Activated CD4-positive, CD25-positive, alpha-beta regulatory T cell treated with anti-CD3 and anti-CD28 coated beads, Interleukin-2, amount 50 U/mL, for 72 hours (primary cell): Measurements from ENCODE around the gene RARRES2.
"Not testable (repeated sequence)": the region's sequence is repeated elsewhere in the genome, so short reads cannot be mapped to it uniquely, and the experiment has no call there.

Experiments
- DNase-seq: peaks from one replicate; pipeline ENCODE4 v3.0.0; 2021

RARRES2 gene

DNA sequence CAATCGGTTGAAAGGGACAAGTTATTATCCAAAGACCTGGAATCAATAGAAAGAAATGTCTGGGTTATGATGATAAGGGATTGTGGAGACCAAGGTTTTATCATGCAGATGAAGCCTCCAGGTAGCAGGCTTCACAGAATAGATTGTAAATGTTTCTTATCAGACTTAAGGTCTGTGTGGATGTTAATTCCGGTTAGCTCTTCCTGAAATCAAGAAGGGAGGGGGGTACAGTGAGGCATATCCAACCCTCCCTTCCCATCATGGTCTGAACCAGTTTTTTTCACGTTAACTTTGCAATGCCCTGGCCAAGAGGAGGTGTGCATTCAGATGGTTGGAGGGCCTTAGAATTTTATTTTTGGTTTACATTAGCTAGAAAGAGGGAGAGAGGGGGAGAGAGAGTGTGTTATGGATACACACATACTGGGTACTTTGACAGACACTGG is 28.0 kb downstream of the RARRES2 start:
- DNase-seq: no peak

DNA sequence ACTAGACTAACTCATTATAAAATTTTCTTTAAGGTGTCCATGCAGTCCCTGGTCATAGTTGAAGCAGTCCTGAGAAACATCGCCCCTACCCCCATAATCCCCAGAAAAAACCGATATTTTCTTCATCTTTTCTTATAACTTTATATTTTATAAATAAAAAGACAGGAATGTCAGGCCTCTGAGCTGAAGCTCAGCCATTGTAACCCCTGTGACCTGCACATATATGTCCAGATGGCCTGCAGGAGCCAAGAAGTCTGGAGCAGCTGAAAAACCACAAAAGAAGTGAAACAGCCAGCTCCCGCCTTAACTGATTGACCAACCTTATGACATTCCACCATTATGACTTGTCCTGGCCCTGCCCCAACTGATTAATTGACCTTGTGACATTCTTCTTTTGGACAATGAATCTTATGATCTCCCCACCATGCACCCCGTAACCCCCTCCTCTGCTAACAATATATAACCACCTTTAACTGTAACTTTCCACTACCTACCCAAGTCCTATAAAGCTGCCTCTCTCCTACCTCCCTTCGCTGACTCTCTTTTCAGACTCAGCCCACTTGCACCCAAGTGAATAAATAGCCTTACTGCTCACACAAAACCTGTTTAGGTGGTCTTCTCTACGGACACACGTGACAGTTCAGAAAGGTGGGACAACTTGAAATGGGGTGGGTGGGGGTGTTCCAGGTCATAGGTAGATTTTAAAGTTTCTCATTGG is 28.6 kb downstream of the RARRES2 start:
- not testable (repeated sequence) for DNase-seq

DNA sequence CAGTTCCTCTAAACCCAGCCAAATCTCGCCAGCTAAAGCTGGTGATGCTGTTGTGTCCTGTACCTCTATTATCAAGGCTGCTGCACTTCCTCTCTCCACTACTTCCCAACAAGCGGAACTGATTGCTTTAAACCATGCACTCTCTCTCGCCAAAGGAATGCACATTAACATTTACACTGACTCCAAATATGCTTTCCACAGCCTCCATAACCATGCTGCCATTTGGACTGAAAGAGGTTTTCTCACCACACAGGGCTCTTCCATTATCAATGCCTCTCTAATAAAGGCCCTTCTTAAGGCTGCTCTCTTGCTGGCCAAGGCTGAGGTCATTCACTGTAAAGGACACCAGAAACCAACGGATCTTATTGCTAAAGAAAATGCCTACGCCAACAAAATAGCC is 29.7 kb downstream of the RARRES2 start:
- no peak for DNase-seq

- no peak for DNase-seq
Measured at GRCh38 chr7:150311146-150311545, 30.3 kb downstream of the RARRES2 start.

DNA sequence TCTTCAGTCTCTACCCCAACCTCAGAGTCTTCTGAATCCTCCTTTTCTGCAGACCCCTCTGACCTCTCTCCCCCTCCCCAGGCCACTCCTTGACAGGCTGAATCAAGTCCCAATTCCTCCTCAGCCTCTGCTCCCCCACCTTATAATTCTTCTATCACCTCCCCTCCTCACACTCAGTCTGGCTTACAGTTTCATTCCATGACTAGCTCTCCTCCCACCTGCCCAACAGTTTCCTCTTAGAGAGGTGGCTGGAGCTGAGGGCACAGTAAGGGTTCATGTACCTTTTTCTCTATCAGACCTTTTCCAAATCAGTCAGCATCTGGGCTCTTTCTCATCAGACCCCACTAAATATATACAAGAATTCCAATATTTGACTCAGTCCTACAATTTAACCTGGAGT is 32.9 kb downstream of the RARRES2 start:
- DNase-seq: no peak

DNA sequence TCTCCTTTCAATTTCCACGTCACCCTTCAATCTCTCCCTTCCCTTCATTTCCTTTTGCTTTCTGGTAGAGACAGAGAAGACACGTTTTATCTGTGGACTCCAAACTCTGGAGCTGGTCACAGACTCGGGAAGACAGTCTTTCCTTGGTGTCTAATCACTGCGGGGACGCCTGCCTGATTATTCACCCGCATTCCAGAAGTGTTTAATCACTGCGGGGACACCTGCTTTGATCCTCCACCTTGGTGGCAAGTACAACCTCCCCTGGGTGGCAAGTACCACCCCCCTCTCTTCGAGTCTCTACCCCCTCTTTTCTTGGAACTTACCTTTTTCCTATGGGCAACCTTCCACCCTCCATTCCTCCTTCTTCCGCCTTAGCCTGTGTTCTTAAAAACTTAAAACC is 33.5 kb downstream of the RARRES2 start:
- no peak for DNase-seq

GRCh38 chr7:150307129-150307528 is 34.3 kb downstream of the RARRES2 start:
- no peak for DNase-seq

- not testable (repeated sequence) for DNase-seq
Measured at GRCh38 chr7:150306377-150306776, 35.1 kb downstream of the RARRES2 start.

GRCh38 chr7:150305903-150306284 is 35.5 kb downstream of the RARRES2 start:
- not testable (repeated sequence) for DNase-seq

DNA sequence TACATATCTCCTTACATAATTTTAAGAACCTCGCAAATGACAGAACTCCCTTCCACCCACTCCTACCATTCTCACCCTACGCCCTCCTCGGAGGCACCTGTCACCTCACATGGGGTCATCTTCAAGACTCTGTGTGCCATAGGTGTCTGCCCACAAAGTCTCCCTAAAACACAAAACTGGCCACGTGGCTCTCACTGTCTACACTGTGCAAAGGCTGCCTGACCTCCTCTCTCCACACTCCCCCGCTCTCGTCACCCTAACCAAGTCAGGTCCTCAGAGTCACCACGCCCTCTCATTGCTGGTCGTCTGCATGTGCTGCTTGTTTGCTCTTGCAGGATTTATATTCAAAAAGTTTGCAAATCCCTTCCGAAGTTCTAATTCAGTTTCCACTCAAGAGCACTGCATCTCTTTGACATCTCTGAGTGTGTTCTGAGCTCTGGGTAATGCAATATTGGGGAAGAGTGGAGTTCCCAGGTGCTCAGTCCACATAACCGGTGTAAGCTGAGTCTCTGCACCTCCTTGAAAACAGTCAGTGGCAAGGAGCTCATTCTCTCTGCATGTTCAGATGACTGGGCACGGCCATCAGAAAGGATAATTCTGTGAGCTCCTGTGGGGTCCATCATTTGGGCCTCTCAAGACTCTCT is 36.0 kb downstream of the RARRES2 start:
- not testable (repeated sequence) for DNase-seq

GRCh38 chr7:150304499-150305258 is 36.8 kb downstream of the RARRES2 start:
- not testable (repeated sequence) for DNase-seq

DNA sequence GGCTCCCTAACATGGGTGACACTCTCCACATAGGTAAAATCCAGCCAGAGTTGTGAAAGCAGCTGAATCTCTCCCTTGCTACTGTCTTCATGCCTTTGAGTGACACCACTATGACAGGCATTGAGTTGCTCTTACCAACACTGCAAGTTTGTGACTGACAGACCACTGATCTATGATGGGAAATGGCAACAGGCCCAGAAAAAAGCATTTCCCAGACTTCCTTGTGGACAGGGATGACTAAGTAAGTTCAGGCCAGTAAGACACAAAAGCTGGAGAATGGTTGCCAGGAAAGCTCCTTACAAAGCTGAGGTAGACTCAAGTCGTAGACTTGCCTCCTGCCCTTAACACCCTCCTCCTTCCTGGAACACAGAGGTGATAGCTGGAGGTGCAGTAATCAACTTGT is 38.5 kb downstream of the RARRES2 start:
- not testable (repeated sequence) for DNase-seq

DNA sequence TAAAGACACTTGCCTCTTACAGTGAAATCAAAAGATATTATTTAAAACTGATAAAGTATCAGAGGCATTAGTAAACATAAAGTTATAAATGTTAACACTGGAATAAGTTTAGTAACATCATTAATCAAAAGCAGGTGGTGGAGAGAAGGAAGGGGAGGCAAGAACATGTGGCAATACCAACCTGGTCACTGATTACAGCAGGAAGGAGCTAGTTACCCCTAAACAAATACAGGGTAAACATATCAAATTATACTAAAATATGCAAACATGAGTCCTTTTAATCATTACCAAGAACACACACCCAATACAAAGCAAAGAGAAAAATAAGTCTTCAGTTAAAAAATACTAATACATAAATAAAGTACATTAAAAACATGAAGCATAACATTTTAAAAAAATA is 43.5 kb downstream of the RARRES2 start:
- not testable (repeated sequence) for DNase-seq

- DNase-seq: not testable (repeated sequence)
Measured at GRCh38 chr7:150296802-150297201, 44.6 kb downstream of the RARRES2 start.

GRCh38 chr7:150295614-150296013 is 45.8 kb downstream of the RARRES2 start:
- not testable (repeated sequence) for DNase-seq

DNA sequence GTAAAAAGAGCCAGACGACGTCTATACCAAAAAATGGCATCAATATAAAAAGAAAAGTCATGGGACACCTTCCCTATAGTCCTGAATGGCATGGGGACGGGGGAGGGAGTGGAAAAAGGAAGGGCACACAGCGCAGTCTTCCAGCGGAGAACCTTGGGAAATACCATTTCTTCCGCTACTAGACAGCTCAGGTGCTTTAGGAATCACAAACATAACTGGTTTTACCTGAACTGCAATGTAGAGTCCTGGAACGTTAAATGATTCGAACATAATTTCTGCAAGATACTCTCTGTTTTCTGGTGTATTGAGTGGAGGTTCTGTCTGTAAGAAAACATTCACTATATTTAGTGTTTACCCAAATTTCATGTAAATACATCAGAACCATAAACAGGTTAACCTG is 46.4 kb downstream of the RARRES2 start:
- DNase-seq: not testable (repeated sequence)

DNA sequence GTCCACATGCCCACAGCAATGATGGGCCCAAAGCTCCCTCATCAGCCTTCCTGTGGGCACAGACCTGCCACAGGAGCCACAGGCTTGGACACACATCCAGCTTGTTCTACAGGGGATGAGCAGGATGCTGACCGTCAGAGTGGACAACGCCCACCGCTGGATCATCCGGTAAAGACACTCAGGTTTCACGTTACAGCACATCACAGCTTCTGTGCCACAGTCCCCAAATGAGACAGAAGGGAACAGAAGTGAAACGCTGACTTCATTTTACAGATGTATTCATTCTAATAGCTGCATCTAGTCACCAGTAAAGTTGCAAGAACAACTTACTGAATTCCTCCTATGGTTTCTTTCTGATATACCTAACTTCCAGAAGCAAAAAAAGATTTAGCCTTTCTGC is 51.1 kb downstream of the RARRES2 start:
- not testable (repeated sequence) for DNase-seq

DNA sequence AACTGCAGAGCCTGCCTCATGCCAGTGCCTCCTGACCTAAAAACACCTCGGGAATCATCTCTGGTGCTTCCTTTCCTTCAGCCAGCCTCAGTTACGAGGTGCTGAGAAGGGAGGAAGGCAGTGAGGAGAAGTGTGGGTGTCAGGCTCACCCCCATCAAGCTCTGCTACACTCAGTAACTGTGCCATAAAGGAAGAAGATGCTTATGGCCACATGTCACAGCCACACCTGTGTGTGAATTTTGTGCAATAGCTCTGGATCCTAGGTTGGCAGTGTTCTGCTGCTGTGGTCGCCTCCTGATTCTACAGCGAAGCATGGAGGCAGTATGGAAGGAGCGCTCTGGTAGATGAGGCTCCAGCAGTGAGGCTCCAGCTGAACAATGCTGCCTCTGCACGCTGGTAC is 52.6 kb downstream of the RARRES2 start:
- not testable (repeated sequence) for DNase-seq
